Measurements from ENCODE around the gene CDC25A.

CDC25A gene

DNA sequence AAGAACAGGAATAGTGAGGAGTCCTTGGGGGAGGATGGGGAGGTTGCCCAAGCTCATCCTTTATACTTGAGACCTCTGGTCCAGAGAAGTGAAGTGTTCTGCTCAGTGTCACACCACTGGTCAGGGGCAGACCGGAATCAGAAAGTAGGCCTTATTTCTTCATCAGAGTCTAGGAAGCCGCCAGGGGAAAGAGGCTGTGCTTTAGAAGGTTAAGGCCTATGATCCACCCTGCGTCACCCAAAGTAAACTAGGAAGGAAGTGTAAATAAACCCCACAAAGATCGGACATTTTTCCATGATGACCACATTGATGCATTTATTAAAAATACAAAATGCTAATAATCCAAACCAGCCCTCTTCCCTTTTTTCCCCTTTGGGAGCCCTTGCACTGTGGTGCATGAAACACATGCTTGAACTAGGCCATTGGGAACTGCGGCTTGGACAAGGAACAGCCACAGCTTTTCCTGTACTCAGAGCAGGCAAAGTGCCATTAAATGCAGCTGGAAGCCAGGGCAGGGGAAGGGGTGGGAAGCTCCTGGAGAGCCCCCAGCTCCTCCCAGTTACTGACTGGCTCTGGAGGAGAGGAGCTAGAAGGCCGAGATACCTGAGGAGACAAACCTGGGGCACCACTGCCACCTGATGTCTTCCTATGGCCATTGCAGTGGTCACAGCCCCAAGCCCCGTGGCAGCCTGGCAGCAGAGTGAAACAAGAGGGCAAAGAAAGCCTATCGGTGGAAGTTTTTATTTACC is 37.0 kb downstream of the CDC25A start:
- H2BK120ac ChIP-seq (ENCODE audit: low read depth, low read length), result no peak overlapping the region
- no peaks in the 10 kb centered on the region for H3K36me3 ChIP-seq (ENCODE audit: control insufficient read depth, insufficient read depth, low read length)
- H3K4ac ChIP-seq (ENCODE audit: low read depth, low read length), result no peak overlapping the region
- H4K5ac ChIP-seq (ENCODE audit: low read length), result no peak overlapping the region
- peak; percentile 96 for DNase-seq
- no peaks in the 10 kb centered on the region for H3K79me1 ChIP-seq (ENCODE audit: low read length)
- H2BK15ac ChIP-seq (replicated peaks; ENCODE audit: low read depth), result no peak overlapping the region
- no peak overlapping the region for H3K4me2 ChIP-seq (ENCODE audit: low read length)
- H3K27me3 ChIP-seq (ENCODE audit: insufficient read depth, low read length, poor library complexity), result no peaks in the 10 kb centered on the region
- peak overlapping the region; percentile 9 for H3K9ac ChIP-seq (ENCODE audit: low read length)
- no peaks in the 10 kb centered on the region for H3K79me2 ChIP-seq (ENCODE audit: control insufficient read depth, insufficient read depth, low read length)
- H3K18ac ChIP-seq (ENCODE audit: low read length), result no peak overlapping the region
- H3K56ac ChIP-seq (ENCODE audit: low read length), result peak overlapping the region; percentile 34
- no peak overlapping the region for H2AK5ac ChIP-seq (ENCODE audit: low read length)
- H3K4me1 ChIP-seq (ENCODE audit: control insufficient read depth, low read depth, low read length), result no peaks in the 10 kb centered on the region
- H4K8ac ChIP-seq (ENCODE audit: low read depth, low read length), result no peak overlapping the region
- H3K27ac ChIP-seq (ENCODE audit: low read depth, low read length), result no peak overlapping the region
- no peak overlapping the region for H2BK5ac ChIP-seq (ENCODE audit: low read length)
- no CpG with 5 or more reads among the region's 8 CpGs for WGBS (ENCODE audit: extremely low coverage, insufficient coverage, low lambda C conversion rate)
- H3K4me3 ChIP-seq (ENCODE audit: low read length), result no peak overlapping the region
- no peak overlapping the region for H3K23ac ChIP-seq (ENCODE audit: low read length)

DNA sequence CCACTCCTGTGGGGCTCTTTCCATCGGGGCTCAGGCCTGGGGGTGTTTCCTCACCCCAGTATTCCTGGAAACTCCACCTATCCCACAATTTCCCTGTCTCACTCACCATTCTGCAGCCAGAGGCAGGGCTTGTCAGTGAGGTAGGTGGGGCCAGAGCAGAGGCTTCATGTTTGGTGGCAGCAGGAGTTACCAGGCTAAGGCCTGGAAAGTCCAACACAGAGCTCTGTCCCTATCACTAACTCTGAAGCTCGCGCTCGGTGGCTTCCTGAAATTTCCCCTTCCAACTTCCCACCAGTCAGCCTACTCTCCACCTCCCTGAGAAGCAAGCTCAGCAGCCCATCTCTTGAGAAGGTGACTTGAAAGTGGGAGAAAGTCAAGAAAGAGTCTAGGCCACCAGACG is 44.2 kb downstream of the CDC25A start:
- no peak overlapping the region for H3K9ac ChIP-seq (ENCODE audit: low read length)
- no peak overlapping the region for H2BK120ac ChIP-seq (ENCODE audit: low read depth, low read length)
- H3K27ac ChIP-seq (ENCODE audit: low read depth, low read length), result no peak overlapping the region
- H3K56ac ChIP-seq (ENCODE audit: low read length), result no peak overlapping the region
- no peak overlapping the region for H2BK5ac ChIP-seq (ENCODE audit: low read length)
- no peaks in the 10 kb centered on the region for H3K79me1 ChIP-seq (ENCODE audit: low read length)
- no peak for DNase-seq
- no peak overlapping the region for H3K4ac ChIP-seq (ENCODE audit: low read depth, low read length)
- H3K23ac ChIP-seq (ENCODE audit: low read length), result no peak overlapping the region
- no CpG with 5 or more reads among the region's 5 CpGs for WGBS (ENCODE audit: extremely low coverage, insufficient coverage, low lambda C conversion rate)
- H3K36me3 ChIP-seq (ENCODE audit: control insufficient read depth, insufficient read depth, low read length), result no peaks in the 10 kb centered on the region
- H3K4me3 ChIP-seq (ENCODE audit: low read length), result no peak overlapping the region
- H3K4me1 ChIP-seq (ENCODE audit: control insufficient read depth, low read depth, low read length), result no peaks in the 10 kb centered on the region
- no peak overlapping the region for H2BK15ac ChIP-seq (replicated peaks; ENCODE audit: low read depth)
- no peak overlapping the region for H4K8ac ChIP-seq (ENCODE audit: low read depth, low read length)
- no peak overlapping the region for H3K18ac ChIP-seq (ENCODE audit: low read length)
- H2AK5ac ChIP-seq (ENCODE audit: low read length), result no peak overlapping the region
- no peak overlapping the region for H3K4me2 ChIP-seq (ENCODE audit: low read length)
- H3K27me3 ChIP-seq (ENCODE audit: insufficient read depth, low read length, poor library complexity), result no peaks in the 10 kb centered on the region
- no peak overlapping the region for H4K5ac ChIP-seq (ENCODE audit: low read length)
- H3K79me2 ChIP-seq (ENCODE audit: control insufficient read depth, insufficient read depth, low read length), result no peaks in the 10 kb centered on the region

DNA sequence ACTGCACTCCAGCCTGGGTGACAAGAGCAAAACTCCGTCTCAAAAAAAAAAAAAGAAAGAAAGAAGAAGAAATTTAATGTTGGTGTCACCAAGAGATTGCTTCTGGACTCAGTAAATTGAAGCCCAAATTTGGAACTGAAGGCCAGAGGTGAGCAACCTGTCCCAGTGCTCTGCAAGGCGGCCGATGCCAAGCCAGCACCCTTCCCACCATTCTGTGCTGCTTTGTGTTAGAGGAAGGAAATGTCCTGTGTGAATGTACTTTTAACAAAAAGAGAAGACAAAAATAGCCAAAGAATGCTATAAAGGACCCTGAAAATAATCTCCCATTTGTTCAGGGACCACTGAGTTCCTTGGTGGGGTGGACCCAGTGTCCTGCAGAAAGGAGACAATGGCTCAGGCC is 44.6 kb downstream of the CDC25A start:
- no CpG with 5 or more reads among the region's 3 CpGs for WGBS (ENCODE audit: extremely low coverage, insufficient coverage, low lambda C conversion rate)
- H3K9ac ChIP-seq (ENCODE audit: low read length), result no peak overlapping the region
- H4K5ac ChIP-seq (ENCODE audit: low read length), result no peak overlapping the region

DNA sequence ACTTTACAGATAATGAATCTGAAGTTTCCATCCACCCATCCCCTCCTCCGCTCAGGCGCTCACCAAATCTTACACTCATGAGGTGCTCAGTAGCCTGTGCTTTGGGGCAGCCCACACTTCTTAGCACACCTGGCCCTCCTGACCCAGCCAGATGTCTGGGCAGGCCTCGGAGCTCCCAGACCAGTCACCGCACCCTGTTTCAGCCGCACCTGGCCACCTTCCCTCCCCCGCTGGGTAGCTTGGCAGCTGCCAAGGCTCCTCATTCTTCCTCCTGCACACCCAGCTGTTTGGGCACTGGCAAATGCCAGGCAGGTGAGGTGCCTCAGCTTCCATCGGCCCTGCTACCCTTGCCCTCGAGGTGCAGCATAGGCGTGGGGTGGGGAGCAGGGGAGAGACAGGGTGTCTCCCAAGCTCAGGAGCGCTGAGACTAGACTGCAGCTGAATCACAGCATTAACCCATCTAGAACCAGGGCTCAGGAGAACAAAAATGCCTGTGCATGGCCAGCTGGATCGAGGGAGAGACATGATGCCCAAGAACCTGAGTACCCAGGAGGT is 45.8 kb downstream of the CDC25A start:
- Histone ChIP-seq H3K4ac (ENCODE audit: low read depth, low read length) (no peak overlapping the region), H3K4me2 (ENCODE audit: low read length) (no peak overlapping the region), H3K27ac (ENCODE audit: low read depth, low read length) (no peak overlapping the region), H2BK5ac (ENCODE audit: low read length) (no peak overlapping the region), H4K5ac (ENCODE audit: low read length) (no peak overlapping the region), H4K8ac (ENCODE audit: low read depth, low read length) (no peak overlapping the region), H3K79me1 (ENCODE audit: low read length) (no peaks in the 10 kb centered on the region), H3K18ac (ENCODE audit: low read length) (no peak overlapping the region), H2BK15ac (replicated peaks; ENCODE audit: low read depth) (no peak overlapping the region), H3K4me3 (ENCODE audit: low read length) (no peak overlapping the region), H3K79me2 (ENCODE audit: control insufficient read depth, insufficient read depth, low read length) (no peaks in the 10 kb centered on the region), H2AK5ac (ENCODE audit: low read length) (no peak overlapping the region), H3K4me1 (ENCODE audit: control insufficient read depth, low read depth, low read length) (no peaks in the 10 kb centered on the region), H3K36me3 (ENCODE audit: control insufficient read depth, insufficient read depth, low read length) (no peaks in the 10 kb centered on the region), H3K9ac (ENCODE audit: low read length) (no peak overlapping the region), H3K27me3 (ENCODE audit: insufficient read depth, low read length, poor library complexity) (no peaks in the 10 kb centered on the region), H2BK120ac (ENCODE audit: low read depth, low read length) (no peak overlapping the region), H3K56ac (ENCODE audit: low read length) (peak overlapping the region; percentile 25), H3K23ac (ENCODE audit: low read length) (no peak overlapping the region)
- no CpG with 5 or more reads among the region's 11 CpGs for WGBS (ENCODE audit: extremely low coverage, insufficient coverage, low lambda C conversion rate)
- DNase-seq, result no peak

More for the DNA sequence above, 44.6 kb downstream of the CDC25A start:
- no peak overlapping the region for H3K27ac ChIP-seq (ENCODE audit: low read depth, low read length)
- no peaks in the 10 kb centered on the region for H3K79me1 ChIP-seq (ENCODE audit: low read length)
- no peak overlapping the region for H2BK120ac ChIP-seq (ENCODE audit: low read depth, low read length)
- H3K4ac ChIP-seq (ENCODE audit: low read depth, low read length), result no peak overlapping the region
- H2BK15ac ChIP-seq (replicated peaks; ENCODE audit: low read depth), result no peak overlapping the region
- no peak overlapping the region for H2AK5ac ChIP-seq (ENCODE audit: low read length)
- no peaks in the 10 kb centered on the region for H3K4me1 ChIP-seq (ENCODE audit: control insufficient read depth, low read depth, low read length)
- H2BK5ac ChIP-seq (ENCODE audit: low read length), result no peak overlapping the region
- no peaks in the 10 kb centered on the region for H3K27me3 ChIP-seq (ENCODE audit: insufficient read depth, low read length, poor library complexity)
- no peak overlapping the region for H3K4me3 ChIP-seq (ENCODE audit: low read length)
- H3K79me2 ChIP-seq (ENCODE audit: control insufficient read depth, insufficient read depth, low read length), result no peaks in the 10 kb centered on the region
- no peak overlapping the region for H3K18ac ChIP-seq (ENCODE audit: low read length)
- no peak overlapping the region for H4K8ac ChIP-seq (ENCODE audit: low read depth, low read length)
- H3K56ac ChIP-seq (ENCODE audit: low read length), result no peak overlapping the region
- no peak overlapping the region for H3K23ac ChIP-seq (ENCODE audit: low read length)
- no peak overlapping the region for H3K4me2 ChIP-seq (ENCODE audit: low read length)
- no peak for DNase-seq
- no peaks in the 10 kb centered on the region for H3K36me3 ChIP-seq (ENCODE audit: control insufficient read depth, insufficient read depth, low read length)

DNA sequence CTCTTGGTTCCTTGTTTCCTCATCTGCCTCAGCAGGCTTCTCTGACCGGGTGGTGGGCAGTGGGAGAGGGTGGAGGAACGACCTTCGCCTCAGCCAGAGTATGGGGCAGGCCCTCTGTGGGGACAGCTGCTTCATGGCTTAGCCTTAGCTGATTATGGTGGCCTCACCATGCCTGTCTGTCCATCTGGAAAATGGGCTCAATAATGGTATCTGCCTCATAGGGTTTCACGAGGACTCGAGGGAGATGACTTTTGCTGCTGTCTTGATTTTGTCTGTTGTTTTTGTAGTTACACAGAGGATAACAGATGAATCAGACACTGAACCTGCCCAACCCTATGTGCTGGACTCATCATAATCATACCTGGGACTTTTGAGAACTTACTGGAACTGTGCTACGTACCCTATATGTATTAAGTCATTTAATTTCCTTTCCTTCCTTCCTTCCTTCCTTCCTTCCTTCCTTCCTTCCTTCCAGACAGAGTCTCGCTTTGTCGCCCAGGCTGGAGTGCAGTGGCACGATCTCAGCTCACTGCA is 46.5 kb downstream of the CDC25A start:
- Histone ChIP-seq H3K4me1 (ENCODE audit: control insufficient read depth, low read depth, low read length) (no peaks in the 10 kb centered on the region), H2BK120ac (ENCODE audit: low read depth, low read length) (no peak overlapping the region), H4K5ac (ENCODE audit: low read length) (no peak overlapping the region), H3K79me1 (ENCODE audit: low read length) (no peaks in the 10 kb centered on the region), H3K4ac (ENCODE audit: low read depth, low read length) (no peak overlapping the region), H4K8ac (ENCODE audit: low read depth, low read length) (no peak overlapping the region), H3K27ac (ENCODE audit: low read depth, low read length) (no peak overlapping the region), H3K56ac (ENCODE audit: low read length) (no peak overlapping the region), H3K23ac (ENCODE audit: low read length) (no peak overlapping the region), H3K18ac (ENCODE audit: low read length) (no peak overlapping the region), H2BK5ac (ENCODE audit: low read length) (no peak overlapping the region), H2AK5ac (ENCODE audit: low read length) (no peak overlapping the region), H3K36me3 (ENCODE audit: control insufficient read depth, insufficient read depth, low read length) (no peaks in the 10 kb centered on the region), H3K27me3 (ENCODE audit: insufficient read depth, low read length, poor library complexity) (no peaks in the 10 kb centered on the region), H3K9ac (ENCODE audit: low read length) (no peak overlapping the region), H3K4me3 (ENCODE audit: low read length) (no peak overlapping the region), H2BK15ac (replicated peaks; ENCODE audit: low read depth) (no peak overlapping the region), H3K4me2 (ENCODE audit: low read length) (no peak overlapping the region), H3K79me2 (ENCODE audit: control insufficient read depth, insufficient read depth, low read length) (no peaks in the 10 kb centered on the region)
- WGBS (ENCODE audit: extremely low coverage, insufficient coverage, low lambda C conversion rate), result no CpG with 5 or more reads among the region's 9 CpGs
- no peak for DNase-seq
